H9 (cell line): ENCODE measurements around the gene FARS2. TPM values are rescaled to one million over a fixed set of nuclear protein-coding genes. Genes with fewer than 3 reads are reported as not detected.

Experiments used
- DNase-seq: peaks from one replicate; pipeline ENCODE4 v3.0.0-alpha.2; 2017
- H2AFZ ChIP-seq: one replicate; pipeline ENCODE4 v1.6.1; 2013; ENCODE audit warnings: mild to moderate bottlenecking, low read length, control low read depth, moderate library complexity
- H2AK5ac ChIP-seq: 2 replicates; pipeline ENCODE4 v1.6.1; 2013; ENCODE audit warnings: low read length, control low read depth, mixed read lengths; ENCODE audit not compliant: insufficient read length
- H2BK120ac ChIP-seq: one replicate; pipeline ENCODE4 v1.6.1; 2013; ENCODE audit warnings: low read depth, mild to moderate bottlenecking, low read length, control low read depth, inconsistent platforms; ENCODE audit not compliant: poor library complexity, severe bottlenecking
- H2BK12ac ChIP-seq: 2 replicates; pipeline ENCODE4 v1.6.1; 2013; ENCODE audit warnings: low read length, control low read depth, mixed read lengths, low read depth; ENCODE audit not compliant: insufficient read length
- H2BK15ac ChIP-seq: 2 replicates; pipeline ENCODE4 v1.6.1; 2013; ENCODE audit warnings: low read depth, low read length, control low read depth
- H2BK20ac ChIP-seq: one replicate; pipeline ENCODE4 v1.6.1; 2013; ENCODE audit warnings: low read depth, mild to moderate bottlenecking, low read length, control low read depth, inconsistent platforms; ENCODE audit not compliant: poor library complexity, severe bottlenecking
- H2BK5ac ChIP-seq: 2 replicates; pipeline ENCODE4 v1.6.1; 2013; ENCODE audit warnings: low read length, control low read depth, mixed read lengths; ENCODE audit not compliant: insufficient read length
- H3K14ac ChIP-seq: 2 replicates; pipeline ENCODE4 v1.6.1; 2013; ENCODE audit warnings: low read length, control low read depth; ENCODE audit not compliant: insufficient read depth
- H3K18ac ChIP-seq: 2 replicates; pipeline ENCODE4 v1.6.1; 2013; ENCODE audit warnings: low read depth, mild to moderate bottlenecking, mixed read lengths, low read length, control low read depth; ENCODE audit not compliant: insufficient read length
- H3K23ac ChIP-seq: 2 replicates; pipeline ENCODE4 v1.6.1; 2013; ENCODE audit warnings: low read length, control low read depth, mixed read lengths, low read depth; ENCODE audit not compliant: insufficient read length
- H3K23me2 ChIP-seq: 2 replicates; pipeline ENCODE4 v1.6.1; 2013; ENCODE audit warnings: low read depth, mild to moderate bottlenecking, mixed read lengths, low read length, control low read depth; ENCODE audit not compliant: insufficient read length, poor library complexity, severe bottlenecking
- H3K27ac ChIP-seq: 2 replicates; pipeline ENCODE4 v1.5.1; 2013; ENCODE audit warnings: low read length, control low read depth, mixed read lengths, low read depth; ENCODE audit not compliant: insufficient read length
- H3K27me3 ChIP-seq: 2 replicates; pipeline ENCODE4 v1.6.1; 2013; ENCODE audit warnings: low read length, control low read depth, inconsistent platforms; ENCODE audit not compliant: insufficient read depth
- H3K4ac ChIP-seq: 2 replicates; pipeline ENCODE4 v1.6.1; 2013; ENCODE audit warnings: low read depth, mild to moderate bottlenecking, control low read depth, inconsistent platforms, low read length, moderate library complexity
- H3K4me1 ChIP-seq: 2 replicates; pipeline ENCODE4 v1.6.1; 2013; ENCODE audit warnings: low read length, control low read depth, inconsistent platforms; ENCODE audit not compliant: insufficient read depth
- H3K4me2 ChIP-seq: 2 replicates; pipeline ENCODE4 v1.6.1; 2013; ENCODE audit warnings: low read length, control low read depth, mixed read lengths; ENCODE audit not compliant: insufficient read length, insufficient read depth
- H3K56ac ChIP-seq: 2 replicates; pipeline ENCODE4 v1.6.1; 2013; ENCODE audit warnings: low read depth, mild to moderate bottlenecking, mixed read lengths, low read length, control low read depth; ENCODE audit not compliant: insufficient read length
- H3K79me1 ChIP-seq: 2 replicates; pipeline ENCODE4 v1.6.1; 2013; ENCODE audit warnings: low read depth, mild to moderate bottlenecking, moderate library complexity, low read length, control low read depth, inconsistent platforms; ENCODE audit not compliant: insufficient read depth, poor library complexity, severe bottlenecking
- H3K79me2 ChIP-seq: 2 replicates; pipeline ENCODE4 v1.6.1; 2013; ENCODE audit warnings: low read length, control low read depth, inconsistent platforms; ENCODE audit not compliant: insufficient read depth
- H3K9ac ChIP-seq: 2 replicates; pipeline ENCODE4 v1.6.1; 2013; ENCODE audit warnings: low read length, control low read depth, mixed read lengths; ENCODE audit not compliant: insufficient read length; ENCODE audit errors: extremely low read depth
- H3K9me3 ChIP-seq: one replicate; pipeline ENCODE4 v1.6.1; 2013; ENCODE audit warnings: low read depth, low read length, inconsistent platforms; ENCODE audit not compliant: control insufficient read depth
- H3T11ph ChIP-seq: one replicate; pipeline ENCODE4 v1.6.1; 2013; ENCODE audit warnings: mild to moderate bottlenecking, low read length, control low read depth, inconsistent platforms
- H4K20me1 ChIP-seq: one replicate; pipeline ENCODE4 v1.6.1; 2013; ENCODE audit not compliant: control insufficient read depth, insufficient read length, insufficient read depth
- H4K5ac ChIP-seq: 2 replicates; pipeline ENCODE4 v1.6.1; 2013; ENCODE audit warnings: low read depth, mild to moderate bottlenecking, mixed read lengths, low read length, control low read depth; ENCODE audit not compliant: insufficient read length
- H4K8ac ChIP-seq: replicated peaks from 2 replicates; pipeline ENCODE4 v1.6.1; 2013; ENCODE audit warnings: low read length, control low read depth, mixed read lengths, low read depth; ENCODE audit not compliant: insufficient read length
- H4K91ac ChIP-seq: 2 replicates; pipeline ENCODE4 v1.6.1; 2013; ENCODE audit warnings: low read depth, mild to moderate bottlenecking, moderate library complexity, mixed read lengths, low read length, control low read depth; ENCODE audit not compliant: insufficient read length
- H3K27ac Mint-ChIP-seq, 3 experiments: 2 replicates in 2 of 3; 3 replicates in 1 of 3; pipeline ENCODE4 v1.8.0; 2020 to 2021; ENCODE audit warnings: mixed read lengths in 3 of 3, mild to moderate bottlenecking in 1 of 3, moderate library complexity in 1 of 3
- H3K27me3 Mint-ChIP-seq: 2 replicates; pipeline ENCODE4 v1.8.0; 2021; ENCODE audit warnings: low read depth, mild to moderate bottlenecking, moderate library complexity, mixed read lengths
- H3K36me3 Mint-ChIP-seq, 3 experiments: 2 replicates in 2 of 3; 3 replicates in 1 of 3; pipeline ENCODE4 v1.8.0; 2020 to 2021; ENCODE audit warnings: low read depth in 3 of 3, mixed read lengths in 3 of 3; ENCODE audit not compliant: insufficient read depth in 1 of 3
- H3K4me1 Mint-ChIP-seq, 2 experiments: 2 replicates each; pipeline ENCODE4 v1.8.0; 2020; ENCODE audit warnings: mixed read lengths in 2 of 2
- H3K4me3 Mint-ChIP-seq, 2 experiments: 2 replicates in 1 of 2; 3 replicates in 1 of 2; pipeline ENCODE4 v1.8.0; 2020 to 2021; ENCODE audit warnings: mild to moderate bottlenecking in 2 of 2, mixed read lengths in 2 of 2, moderate library complexity in 1 of 2
- H3K9me3 Mint-ChIP-seq, 2 experiments: 2 replicates in 1 of 2; 3 replicates in 1 of 2; pipeline ENCODE4 v1.8.0; 2020; ENCODE audit warnings: mild to moderate bottlenecking in 2 of 2, mixed read lengths in 2 of 2, moderate library complexity in 1 of 2
- CTCF ChIP-seq: fragments of 200-600 bp; sonication (generic); conservative IDR thresholded peaks from 3 replicates; pipeline ENCODE4 v1.8.0; 2021; ENCODE audit warnings: antibody characterized with exemption, mild to moderate bottlenecking
- WGBS: extraction: QIAGEN DNeasy Blood & Tissue Kit; methylation state at CpG from one replicate; pipeline ENCODE4 v1.1.7; 2013; ENCODE audit warnings: missing lambda C conversion rate, low lambda C conversion rate, mixed read lengths; ENCODE audit not compliant: insufficient read length; ENCODE audit errors: extremely low coverage; 5-methylcytosine and 5-hydroxymethylcytosine counted together
- total RNA-seq: library from RNA; stranded (reverse); gene quantifications from 2 replicates; pipeline ENCODE4 v1.2.1, GENCODE V29; 2021

Gene FARS2
- total RNA-seq, 1 experiment from 2014 or later, result 8.5 TPM

GRCh38 chr6:5676701-5677100 lies 415.4 kb downstream of the FARS2 start:
- Histone ChIP-seq H3K79me2 (no peaks in the 10 kb centered on the region), H3K14ac (no peak overlapping the region), H3K79me1 (no peaks in the 10 kb centered on the region), H3K9ac (no peak overlapping the region), H3K27me3 (no peaks in the 10 kb centered on the region), H3K27ac (no peak overlapping the region), H3T11ph (no peak overlapping the region), H3K9me3 (no peaks in the 10 kb centered on the region), H4K8ac (no peak overlapping the region), H3K23me2 (no peaks in the 10 kb centered on the region), H3K23ac (no peak overlapping the region), H3K56ac (no peak overlapping the region), H4K5ac (no peak overlapping the region), H3K4ac (no peak overlapping the region), H3K4me1 (peaks cover 23% of the 10 kb centered on the region), H4K20me1 (no peaks in the 10 kb centered on the region), H3K18ac (no peak overlapping the region), H3K4me2 (no peak overlapping the region), H2BK12ac (no peak overlapping the region), H2AK5ac (no peak overlapping the region), H2BK20ac (no peak overlapping the region), H2BK5ac (no peak overlapping the region), H2BK120ac (no peak overlapping the region), H4K91ac (no peak overlapping the region), H2BK15ac (no peak overlapping the region), H2AFZ (no peak overlapping the region)
- Mint-ChIP-seq H3K27me3 (no peaks in the 10 kb centered on the region), H3K27ac (no peak overlapping the region), H3K4me1 (peaks cover 28 to 39% of the 10 kb centered on the region in 2 experiments), H3K9me3 (no peaks in the 10 kb centered on the region), H3K4me3 (no peak overlapping the region), H3K36me3 (no peaks in the 10 kb centered on the region)
- no peak for TF ChIP-seq CTCF
- no CpG with 5 or more reads among the region's 2 CpGs for WGBS
- no peak for DNase-seq
